Calu3 (cell line): Measurements from ENCODE around the gene SEC22A. TPM values are rescaled to one million over a fixed set of nuclear protein-coding genes. Genes with fewer than 3 reads are reported as not detected.

ENCODE experiments used
- BruUV-seq: library from RNA; stranded (reverse); fragments of 400-500 nt; replicated peaks from 2 replicates; lab custom pipeline; 2021; lab: Mats Ljungman, UMichigan
- CTCF ChIA-PET: fragments of 300-600 bp; sonication (Branson Sonifier 250); formaldehyde crosslinking; loops from one replicate; lab custom pipeline; 2022; ENCODE audit warnings: antibody characterized with exemption; lab: Charles Lee
- DNase-seq: peaks from one replicate; pipeline ENCODE4 v3.0.0; 2022
- H3K27ac Mint-ChIP-seq: one replicate; pipeline ENCODE4 v1.8.0; 2022; ENCODE audit warnings: mixed read lengths; ENCODE audit not compliant: unreplicated experiment
- H3K27me3 Mint-ChIP-seq: one replicate; pipeline ENCODE4 v1.8.0; 2022; ENCODE audit warnings: mixed read lengths; ENCODE audit not compliant: unreplicated experiment
- H3K36me3 Mint-ChIP-seq: one replicate; pipeline ENCODE4 v1.8.0; 2022; ENCODE audit warnings: mild to moderate bottlenecking, moderate library complexity, mixed read lengths; ENCODE audit not compliant: insufficient read depth, unreplicated experiment
- H3K4me1 Mint-ChIP-seq: one replicate; pipeline ENCODE4 v1.8.0; 2022; ENCODE audit warnings: mild to moderate bottlenecking, low read depth, mixed read lengths; ENCODE audit not compliant: unreplicated experiment
- H3K4me3 Mint-ChIP-seq: one replicate; pipeline ENCODE4 v1.8.0; 2022; ENCODE audit warnings: mild to moderate bottlenecking, low read depth, moderate library complexity, mixed read lengths; ENCODE audit not compliant: unreplicated experiment
- H3K9me3 Mint-ChIP-seq: one replicate; pipeline ENCODE4 v1.8.0; 2022; ENCODE audit warnings: low read depth, mixed read lengths; ENCODE audit not compliant: unreplicated experiment
- CTCF ChIP-seq: fragments of 200-600 bp; IDR thresholded peaks from one replicate; pipeline ENCODE4 v1.8.0; 2022; ENCODE audit warnings: antibody characterized with exemption; ENCODE audit not compliant: unreplicated experiment
- intact Hi-C: fragments of 100-400 bp; cut with micrococcal nuclease; formaldehyde crosslinking; loops from one replicate; pipeline ENCODE4 v1.10.0; 2022; ENCODE audit not compliant: unreplicated experiment
- total RNA-seq: library from RNA; stranded (reverse); gene quantifications from 2 replicates; pipeline ENCODE4 v1.2.3, GENCODE V29; 2022

The SEC22A gene
- total RNA-seq, 1 experiment from 2014 or later, result 18.6 TPM

GRCh38 chr3:123262226-123262625 lies 60.5 kb downstream of the SEC22A start:
- Mint-ChIP-seq H3K27ac (no peak overlapping the region), H3K4me3 (no peak overlapping the region), H3K36me3 (peaks cover 5% of the 10 kb centered on the region), H3K27me3 (no peaks in the 10 kb centered on the region), H3K4me1 (peaks cover 8% of the 10 kb centered on the region), H3K9me3 (no peaks in the 10 kb centered on the region)
- no TSS peak for BruUV-seq
- CTCF ChIA-PET, result no interaction called here
- no peak for DNase-seq
- intact Hi-C loops, result no loop called here
- no peak for TF ChIP-seq CTCF

GRCh38 chr3:123262868-123263267 lies 61.1 kb downstream of the SEC22A start:
- peaks cover 5% of the 10 kb centered on the region for H3K36me3 Mint-ChIP-seq
- H3K4me3 Mint-ChIP-seq, result no peak overlapping the region
- intact Hi-C loops, result no loop called here
- no peak for DNase-seq
- CTCF ChIA-PET, result no interaction called here
- TF ChIP-seq CTCF, result no peak
- peaks cover 8% of the 10 kb centered on the region for H3K4me1 Mint-ChIP-seq
- no TSS peak for BruUV-seq
- H3K27ac Mint-ChIP-seq, result no peak overlapping the region
- H3K27me3 Mint-ChIP-seq, result no peaks in the 10 kb centered on the region
- no peaks in the 10 kb centered on the region for H3K9me3 Mint-ChIP-seq

- H3K4me1 Mint-ChIP-seq, result peaks cover 8% of the 10 kb centered on the region
- peaks cover 5% of the 10 kb centered on the region for H3K36me3 Mint-ChIP-seq
- CTCF ChIA-PET, result no interaction called here
- BruUV-seq, result no TSS peak
- H3K9me3 Mint-ChIP-seq, result no peaks in the 10 kb centered on the region
- intact Hi-C loops, result no loop called here
- no peak for TF ChIP-seq CTCF
- no peak for DNase-seq
- H3K4me3 Mint-ChIP-seq, result no peak overlapping the region
- H3K27ac Mint-ChIP-seq, result no peak overlapping the region
- H3K27me3 Mint-ChIP-seq, result no peaks in the 10 kb centered on the region
These were observed 62.2 kb downstream of the SEC22A start for GRCh38 chr3:123263941-123264340.

- H3K4me1 Mint-ChIP-seq, result peaks cover 12% of the 10 kb centered on the region
- no peaks in the 10 kb centered on the region for H3K27me3 Mint-ChIP-seq
- no peak overlapping the region for H3K4me3 Mint-ChIP-seq
- H3K27ac Mint-ChIP-seq, result no peak overlapping the region
- no TSS peak for BruUV-seq
- no peak for TF ChIP-seq CTCF
- CTCF ChIA-PET, result no interaction called here
- no peaks in the 10 kb centered on the region for H3K9me3 Mint-ChIP-seq
- no peak for DNase-seq
- H3K36me3 Mint-ChIP-seq, result peaks cover 5% of the 10 kb centered on the region
- intact Hi-C loops, result no loop called here
These were observed 66.1 kb downstream of the SEC22A start for GRCh38 chr3:123267821-123268220.

- Mint-ChIP-seq H3K4me1 (peaks cover 21% of the 10 kb centered on the region), H3K27ac (peak overlapping the region; percentile 28), H3K9me3 (no peaks in the 10 kb centered on the region), H3K36me3 (no peaks in the 10 kb centered on the region), H3K4me3 (no peak overlapping the region), H3K27me3 (no peaks in the 10 kb centered on the region)
- no peak for DNase-seq
- intact Hi-C loops, result no loop called here
- CTCF ChIA-PET, result no interaction called here
- no TSS peak for BruUV-seq
- no peak for TF ChIP-seq CTCF
These were observed 69.1 kb downstream of the SEC22A start for GRCh38 chr3:123270818-123271217.
